HT1080 (cell line): ENCODE results near the gene PDZRN4. TPM values are rescaled to one million over a fixed set of nuclear protein-coding genes. Genes with fewer than 3 reads are reported as not detected.
A peak's percentile ranks its signal among the peaks of the same experiment; 100 is the strongest.
"Not testable (repeated sequence)": the region's sequence is repeated elsewhere in the genome, so short reads cannot be mapped to it uniquely, and the experiment has no call there.

ENCODE experiments used
- DNase-seq: peaks from one replicate; pipeline ENCODE4 v3.0.0-alpha.2; 2015; ENCODE audit warnings: low read depth
- total RNA-seq: library from RNA; depleted of rRNA; stranded (reverse); fragments of >200 nt; shearing (Covaris generic); gene quantifications from 2 replicates; pipeline ENCODE4 v1.2.3, GENCODE V29; 2014

PDZRN4 gene
- total RNA-seq, 1 experiment from 2014 or later, result not detected

DNA sequence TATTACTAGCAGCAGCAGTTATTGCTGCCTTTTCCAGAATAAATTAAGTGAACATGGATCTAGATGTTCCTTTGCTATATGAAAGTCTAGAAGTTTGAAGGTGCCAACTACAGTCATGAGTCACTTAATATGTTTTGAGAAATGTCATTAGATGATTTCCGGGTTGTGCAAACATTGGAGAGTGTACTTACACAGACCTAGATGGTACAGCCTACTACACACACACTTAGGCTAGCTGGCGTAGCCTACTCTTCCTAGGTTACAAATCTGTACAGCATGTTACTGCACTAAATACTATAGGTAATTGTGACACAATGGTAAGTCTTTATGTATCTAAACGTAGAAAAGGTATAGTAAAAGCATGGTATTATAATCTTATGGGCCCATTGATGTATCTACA, 368.1 kb downstream of the PDZRN4 start:
- DNase-seq, result no peak

DNA sequence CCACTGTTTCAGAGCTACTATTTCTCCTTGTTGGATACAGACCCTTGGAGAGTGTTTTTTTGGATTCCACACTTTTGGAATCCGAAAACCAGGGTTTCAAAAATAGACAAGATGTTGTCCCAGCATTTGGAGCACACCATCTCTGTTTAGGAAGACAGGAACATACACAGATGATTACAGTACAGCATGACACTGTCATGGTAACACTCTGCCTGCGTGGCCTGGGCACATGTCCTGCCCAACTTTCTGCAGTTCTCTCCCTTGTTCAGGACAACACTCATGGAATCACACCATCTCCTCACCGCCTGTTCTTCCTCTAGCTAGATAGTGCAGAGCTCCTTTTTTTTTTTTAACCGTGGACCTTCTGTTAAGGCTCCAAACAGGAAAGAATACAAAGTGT, 369.2 kb downstream of the PDZRN4 start:
- DNase-seq, result no peak

- DNase-seq, result no peak
Measured at GRCh38 chr12:41558671-41559070, 370.6 kb downstream of the PDZRN4 start.

GRCh38 chr12:41563051-41563450, 374.9 kb downstream of the PDZRN4 start:
- DNase-seq, result no peak

- DNase-seq, result no peak
Measured at GRCh38 chr12:41564816-41565215, 376.7 kb downstream of the PDZRN4 start.

DNA sequence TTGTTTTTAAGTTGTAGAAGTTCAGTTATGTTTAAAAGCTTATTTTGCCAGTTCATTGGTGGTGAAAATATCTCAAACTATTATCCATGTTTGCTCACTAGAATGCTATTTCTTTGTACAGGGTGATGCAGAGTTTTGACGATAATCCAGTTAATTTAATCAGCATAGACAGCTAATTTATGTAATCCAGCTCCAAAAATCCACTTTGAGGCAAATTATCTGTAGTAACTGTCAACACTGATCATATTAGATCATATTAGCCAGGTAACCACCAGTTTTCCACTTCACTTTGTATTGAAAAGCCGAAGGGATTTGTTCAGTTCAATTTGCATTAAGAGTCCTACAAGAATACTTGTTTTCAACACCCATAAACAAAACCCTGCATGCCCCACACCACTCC, 378.6 kb downstream of the PDZRN4 start:
- DNase-seq, result no peak

DNA sequence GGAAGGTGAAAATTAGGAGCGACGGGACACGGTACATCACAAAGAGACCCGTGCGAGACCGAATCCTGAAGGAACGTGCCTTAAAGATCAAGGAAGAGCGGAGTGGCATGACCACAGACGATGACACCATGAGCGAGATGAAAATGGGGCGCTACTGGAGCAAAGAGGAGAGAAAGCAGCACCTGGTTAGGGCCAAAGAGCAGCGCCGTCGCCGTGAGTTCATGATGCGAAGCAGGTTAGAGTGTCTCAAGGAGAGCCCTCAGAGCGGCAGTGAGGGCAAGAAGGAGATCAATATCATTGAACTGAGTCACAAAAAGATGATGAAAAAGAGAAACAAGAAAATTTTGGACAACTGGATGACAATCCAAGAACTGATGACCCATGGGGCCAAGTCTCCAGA, 385.3 kb downstream of the PDZRN4 start:
- no peak for DNase-seq

- DNase-seq, result peak; percentile 24
Measured at GRCh38 chr12:41576925-41577324, 388.8 kb downstream of the PDZRN4 start.

DNA sequence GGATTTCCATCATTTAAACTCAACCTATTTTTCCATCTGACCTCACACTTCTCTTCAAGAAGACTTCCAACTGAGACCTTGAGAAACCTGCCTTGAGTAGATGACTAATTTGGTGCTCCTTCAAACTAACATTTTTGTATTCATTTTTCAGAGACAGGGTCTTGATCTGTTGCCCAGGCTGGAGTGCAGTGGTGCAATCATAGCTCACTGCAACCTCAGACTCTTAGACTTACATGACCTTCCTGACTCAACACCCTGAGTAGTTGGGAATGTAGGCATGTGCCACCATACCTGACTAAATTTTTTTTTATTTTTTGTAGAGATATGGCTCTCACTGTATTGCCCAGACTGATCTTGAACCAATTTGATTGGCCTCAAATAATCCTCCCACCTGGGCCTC, 389.9 kb downstream of the PDZRN4 start:
- no peak for DNase-seq

DNA sequence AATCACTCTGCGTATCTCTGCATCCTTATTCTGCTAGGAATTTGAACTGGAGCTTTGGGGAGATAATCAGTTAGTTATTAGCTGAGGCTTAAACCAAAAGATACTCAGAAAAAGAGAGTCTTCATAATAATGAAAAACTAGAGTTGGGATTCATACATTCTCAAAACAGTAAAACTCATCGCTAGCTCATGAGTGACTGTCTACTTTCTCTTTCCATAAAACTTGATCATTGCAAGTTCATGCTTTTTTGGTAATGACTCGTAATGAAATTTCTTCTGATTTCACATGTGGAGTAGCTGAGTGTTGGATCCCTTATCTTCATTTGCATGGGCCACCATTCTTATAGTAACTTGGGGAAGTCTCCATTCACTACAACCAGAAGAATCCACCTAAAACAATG, 397.7 kb downstream of the PDZRN4 start:
- no peak for DNase-seq

DNA sequence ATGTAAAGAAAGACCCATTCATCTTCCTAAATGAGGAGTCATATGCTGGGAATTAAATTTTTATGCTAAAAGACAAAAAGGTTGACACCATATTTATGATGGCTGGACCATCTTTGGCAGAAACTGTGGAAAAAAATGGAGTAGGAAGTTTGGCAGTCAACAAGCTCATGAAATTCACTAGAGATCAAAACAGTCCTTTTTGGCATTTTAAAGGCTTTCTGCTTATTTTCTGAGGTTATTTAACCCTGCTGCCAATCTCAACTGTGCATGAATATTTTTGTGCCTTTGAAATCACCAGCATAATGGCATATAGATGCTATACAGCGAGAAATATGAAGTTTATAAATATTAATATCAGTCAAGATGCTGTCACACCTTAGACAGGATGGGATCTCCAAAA, 399.5 kb downstream of the PDZRN4 start:
- no peak for DNase-seq

GRCh38 chr12:41589878-41590277, 401.8 kb downstream of the PDZRN4 start:
- DNase-seq, result no peak

- no peak for DNase-seq
Measured at GRCh38 chr12:41596190-41596589, 408.1 kb downstream of the PDZRN4 start.

- peak; percentile 57 for DNase-seq
Measured at GRCh38 chr12:41604830-41605229, 416.7 kb downstream of the PDZRN4 start.

DNA sequence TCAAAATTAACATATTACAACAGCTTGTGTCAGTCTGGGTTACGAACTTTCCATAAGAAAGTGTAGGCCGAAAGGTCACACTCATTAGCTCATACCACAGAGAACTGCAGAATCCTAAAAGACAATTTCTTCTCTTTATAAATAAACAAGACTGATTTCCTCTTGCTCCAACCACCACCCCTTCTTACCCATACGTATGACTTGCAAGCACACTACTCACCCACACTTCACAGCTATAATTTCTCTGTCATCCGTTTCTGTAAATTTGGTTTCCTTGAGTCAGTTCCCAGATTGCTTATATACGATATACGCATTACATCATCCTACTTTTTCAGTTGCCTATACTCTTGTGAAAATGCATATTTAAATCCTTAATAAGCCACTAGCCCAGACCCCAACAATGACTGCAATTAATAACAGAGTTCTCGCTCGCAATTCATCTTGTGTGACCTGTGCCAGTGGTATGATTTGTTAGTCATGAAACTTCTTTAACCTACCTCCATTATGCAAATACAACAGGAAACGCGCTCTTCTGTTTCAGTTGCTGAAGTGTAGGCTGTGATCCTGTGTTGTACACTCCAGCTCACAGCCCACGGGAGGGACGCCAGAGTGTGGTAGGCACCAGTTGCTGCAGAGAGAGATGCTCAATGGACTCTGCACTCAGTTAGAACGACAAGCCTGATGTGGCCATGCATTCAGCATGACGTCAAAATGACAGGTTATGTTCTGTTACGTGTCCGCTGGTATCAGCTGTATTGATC, 417.6 kb downstream of the PDZRN4 start:
- DNase-seq, result no peak

GRCh38 chr12:41606468-41607445, 418.6 kb downstream of the PDZRN4 start:
- DNase-seq, result no peak

DNA sequence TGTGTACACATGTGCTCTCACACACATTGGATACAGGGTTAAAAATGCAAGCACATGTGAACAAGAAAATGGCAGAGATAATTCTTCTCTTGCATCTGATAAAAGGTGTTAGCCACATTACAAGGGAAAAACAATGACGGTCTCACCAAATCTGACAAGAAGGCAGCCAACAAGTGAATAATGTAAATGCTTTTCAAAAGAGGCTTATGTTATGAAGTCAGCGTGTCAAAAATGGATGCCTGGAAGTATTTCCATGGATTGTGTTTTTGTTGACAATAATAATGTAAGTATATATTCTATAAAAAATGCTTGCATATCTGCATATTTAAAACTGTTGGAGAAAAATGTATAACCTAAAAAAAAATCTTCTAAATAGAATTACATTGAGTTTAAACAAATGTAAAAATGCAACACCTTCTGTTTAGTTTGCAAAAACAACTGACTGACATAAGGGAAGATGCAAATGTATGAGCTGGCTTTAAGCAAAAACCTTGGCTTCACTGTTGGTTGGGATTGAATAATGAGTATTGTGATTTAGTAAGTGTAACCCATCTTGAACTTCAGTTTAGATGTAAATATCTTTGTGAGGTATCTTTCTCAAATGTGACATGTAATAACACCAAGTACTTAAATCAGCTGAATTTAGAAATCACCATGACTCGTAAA, 424.9 kb downstream of the PDZRN4 start:
- no peak for DNase-seq

- not testable (repeated sequence) for DNase-seq
Measured at GRCh38 chr12:41615174-41615573, 427.1 kb downstream of the PDZRN4 start.

DNA sequence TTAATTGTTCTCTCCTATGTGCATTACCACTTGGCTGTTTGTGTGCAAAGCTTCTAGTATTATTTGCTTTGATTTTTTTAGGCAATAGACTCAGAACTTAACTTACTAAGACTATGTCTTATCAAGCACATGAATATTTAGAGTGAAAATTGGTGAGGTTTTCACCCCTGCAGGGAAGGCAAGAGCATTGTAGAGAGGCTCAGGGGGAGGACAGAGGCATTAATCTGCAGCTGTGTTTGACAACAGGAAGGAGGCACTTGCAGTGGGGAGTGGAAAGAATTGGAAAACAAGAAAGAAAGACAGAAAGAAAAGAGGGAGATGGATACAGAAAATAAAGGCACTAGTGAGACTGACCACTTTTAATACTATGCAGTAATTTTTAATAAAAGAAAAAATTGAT, 431.6 kb downstream of the PDZRN4 start:
- DNase-seq, result no peak

DNA sequence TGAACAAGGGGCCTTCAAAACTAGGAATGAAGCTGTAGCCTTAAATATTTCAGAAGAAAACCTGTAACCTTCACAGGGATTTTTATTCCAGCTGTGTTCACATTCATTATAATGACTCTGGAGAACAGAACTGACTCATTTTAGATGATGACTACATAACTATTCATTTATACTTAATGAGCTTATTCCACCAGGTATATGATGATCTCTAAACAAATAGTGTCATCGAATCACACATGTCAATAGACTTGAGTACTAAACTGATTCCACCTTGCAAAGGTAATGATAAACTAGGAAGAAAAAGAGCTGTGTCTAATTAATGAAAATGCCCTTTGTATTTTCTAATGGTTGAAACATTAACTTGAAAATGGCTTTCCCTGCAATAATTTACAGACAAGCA, 433.2 kb downstream of the PDZRN4 start:
- no peak for DNase-seq
